ENCODE measurements around the gene AQP12B.

AQP12B gene

DNA sequence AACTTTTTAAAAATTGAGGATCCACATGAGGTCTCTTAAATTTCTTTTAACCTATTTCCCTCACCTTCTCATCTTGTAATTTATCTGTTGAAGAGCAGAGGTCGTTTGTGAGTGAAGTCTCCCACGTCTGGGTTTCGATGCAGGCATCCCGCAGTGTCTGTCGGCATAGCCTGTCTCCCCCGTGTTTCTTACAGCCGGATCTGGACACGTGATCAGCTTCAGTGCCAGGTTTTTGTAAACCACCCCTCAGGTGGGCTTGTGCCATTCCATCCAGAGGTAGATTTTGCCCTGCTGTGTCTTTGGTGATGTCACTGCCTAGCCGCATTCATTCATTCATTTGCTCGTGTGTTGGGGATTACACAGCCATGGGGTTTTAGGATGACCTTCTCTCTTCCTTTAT, 25.1 kb upstream of the AQP12B start:
- H3K18ac ChIP-seq (ENCODE audit: low read depth in 1 of 2, low read length in 2 of 2) = no peak overlapping the region
- no peak overlapping the region for H4K8ac ChIP-seq (ENCODE audit: low read length)
- no peak overlapping the region for H3K4ac ChIP-seq (ENCODE audit: low read depth in 1 of 2, low read length in 2 of 2)
- H3K27ac ChIP-seq (ENCODE audit: low read length, poor library complexity, severe bottlenecking) = no peak overlapping the region
- no peak overlapping the region for H2BK15ac ChIP-seq (ENCODE audit: low read depth, poor library complexity, severe bottlenecking)
- no peak overlapping the region for H3K9ac ChIP-seq (ENCODE audit: low read length)
- H3K79me1 ChIP-seq (replicated peaks; ENCODE audit: low read length, poor library complexity, severe bottlenecking) = no peaks in the 10 kb centered on the region
- H2BK12ac ChIP-seq (ENCODE audit: low read length in 2 of 2) = no peak overlapping the region
- peaks cover 18 to 85% of the 10 kb centered on the region in 2 experiments for H3K27me3 ChIP-seq (ENCODE audit: control insufficient read depth in 1 of 2, insufficient read depth in 1 of 2, low read length in 2 of 2)
- no peak overlapping the region for H3K23ac ChIP-seq (ENCODE audit: low read length in 2 of 2)
- no peaks in the 10 kb centered on the region for H3K36me3 ChIP-seq (ENCODE audit: control insufficient read depth in 1 of 2, insufficient read depth in 2 of 2, low read depth in 1 of 2, low read length in 2 of 2)
- WGBS = 67% methylated on average over 9 of the region's 10 CpGs
- no peak overlapping the region for H3K14ac ChIP-seq (ENCODE audit: low read length in 2 of 2)
- DNase-seq = no peak
- no peak overlapping the region for H2AK5ac ChIP-seq (ENCODE audit: low read length, severe bottlenecking)
- no peak overlapping the region for H4K91ac ChIP-seq (ENCODE audit: low read length)
- H3K4me2 ChIP-seq (ENCODE audit: low read length, poor library complexity, severe bottlenecking) = no peak overlapping the region
- H2BK5ac ChIP-seq (ENCODE audit: low read depth, low read length, poor library complexity, severe bottlenecking) = no peak overlapping the region
- no peak overlapping the region for H2AFZ ChIP-seq (ENCODE audit: low read depth, low read length)
- peaks cover 3% of the 10 kb centered on the region for H3K9me3 ChIP-seq (ENCODE audit: control insufficient read depth, low read length)
- no peak overlapping the region for H2BK120ac ChIP-seq (ENCODE audit: low read depth, low read length)
- H3K4me1 ChIP-seq (ENCODE audit: control insufficient read depth, insufficient read depth, low read depth, low read length) = no peaks in the 10 kb centered on the region
- no peak overlapping the region for H3K4me3 ChIP-seq (ENCODE audit: insufficient read depth in 1 of 2, low read depth in 1 of 2, low read length in 2 of 2)

DNA sequence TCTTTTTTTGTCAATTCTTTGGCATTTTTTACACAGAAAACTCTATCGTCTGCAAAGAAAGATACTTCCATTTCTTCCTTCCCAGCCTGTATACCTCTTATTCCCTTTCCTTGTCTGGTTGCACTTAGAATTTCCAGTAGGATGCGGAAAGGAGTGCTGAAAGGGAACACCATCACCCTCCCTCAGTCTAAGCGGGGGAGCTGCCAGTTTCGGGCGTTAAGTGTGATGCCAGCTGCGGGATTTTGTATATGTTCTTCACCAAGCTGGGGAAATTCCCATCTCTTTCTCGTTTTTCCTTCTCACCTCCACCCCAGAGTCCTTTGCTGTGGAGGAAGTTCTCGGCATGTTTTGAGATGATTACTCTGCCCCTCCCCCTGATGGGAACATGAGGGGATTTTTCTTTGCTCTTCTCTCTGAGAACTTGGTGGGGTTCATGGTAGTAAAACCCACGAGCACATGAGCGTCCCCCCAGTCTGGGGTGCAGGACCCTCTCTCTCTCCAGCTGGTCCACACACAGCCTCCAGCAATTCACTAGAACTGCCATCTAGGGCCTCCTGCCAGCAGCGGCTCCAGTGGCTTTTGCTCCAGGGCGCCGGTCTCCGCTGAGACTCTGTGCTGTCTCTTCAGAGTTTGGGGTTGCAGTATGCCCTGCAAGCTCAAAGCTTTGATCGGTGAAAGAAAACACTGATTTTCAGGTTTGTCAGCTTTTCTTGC, 24.5 kb upstream of the AQP12B start:
- Histone ChIP-seq H2BK120ac (ENCODE audit: low read depth, low read length) (no peak overlapping the region), H2AK5ac (ENCODE audit: low read length, severe bottlenecking) (no peak overlapping the region), H4K91ac (ENCODE audit: low read length) (no peak overlapping the region), H3K4ac (ENCODE audit: low read depth in 1 of 2, low read length in 2 of 2) (no peak overlapping the region), H2BK12ac (ENCODE audit: low read length in 2 of 2) (no peak overlapping the region), H3K36me3 (ENCODE audit: control insufficient read depth in 1 of 2, insufficient read depth in 2 of 2, low read depth in 1 of 2, low read length in 2 of 2) (no peaks in the 10 kb centered on the region), H3K23ac (ENCODE audit: low read length in 2 of 2) (no peak overlapping the region), H3K4me2 (ENCODE audit: low read length, poor library complexity, severe bottlenecking) (no peak overlapping the region), H2BK15ac (ENCODE audit: low read depth, poor library complexity, severe bottlenecking) (no peak overlapping the region), H4K8ac (ENCODE audit: low read length) (no peak overlapping the region), H3K27ac (ENCODE audit: low read length, poor library complexity, severe bottlenecking) (no peak overlapping the region), H3K18ac (ENCODE audit: low read depth in 1 of 2, low read length in 2 of 2) (no peak overlapping the region), H3K79me1 (replicated peaks; ENCODE audit: low read length, poor library complexity, severe bottlenecking) (no peaks in the 10 kb centered on the region), H3K27me3 (ENCODE audit: control insufficient read depth in 1 of 2, insufficient read depth in 1 of 2, low read length in 2 of 2) (peaks cover 18 to 87% of the 10 kb centered on the region in 2 experiments), H3K9me3 (ENCODE audit: control insufficient read depth, low read length) (peaks cover 3% of the 10 kb centered on the region), H2BK5ac (ENCODE audit: low read depth, low read length, poor library complexity, severe bottlenecking) (no peak overlapping the region), H3K4me1 (ENCODE audit: control insufficient read depth, insufficient read depth, low read depth, low read length) (no peaks in the 10 kb centered on the region), H3K14ac (ENCODE audit: low read length in 2 of 2) (no peak overlapping the region), H3K4me3 (ENCODE audit: insufficient read depth in 1 of 2, low read depth in 1 of 2, low read length in 2 of 2) (no peak overlapping the region), H2AFZ (ENCODE audit: low read depth, low read length) (no peak overlapping the region), H3K9ac (ENCODE audit: low read length) (no peak overlapping the region)
- 84% methylated on average over 13 of the region's 15 CpGs for WGBS
- no peak for DNase-seq

DNA sequence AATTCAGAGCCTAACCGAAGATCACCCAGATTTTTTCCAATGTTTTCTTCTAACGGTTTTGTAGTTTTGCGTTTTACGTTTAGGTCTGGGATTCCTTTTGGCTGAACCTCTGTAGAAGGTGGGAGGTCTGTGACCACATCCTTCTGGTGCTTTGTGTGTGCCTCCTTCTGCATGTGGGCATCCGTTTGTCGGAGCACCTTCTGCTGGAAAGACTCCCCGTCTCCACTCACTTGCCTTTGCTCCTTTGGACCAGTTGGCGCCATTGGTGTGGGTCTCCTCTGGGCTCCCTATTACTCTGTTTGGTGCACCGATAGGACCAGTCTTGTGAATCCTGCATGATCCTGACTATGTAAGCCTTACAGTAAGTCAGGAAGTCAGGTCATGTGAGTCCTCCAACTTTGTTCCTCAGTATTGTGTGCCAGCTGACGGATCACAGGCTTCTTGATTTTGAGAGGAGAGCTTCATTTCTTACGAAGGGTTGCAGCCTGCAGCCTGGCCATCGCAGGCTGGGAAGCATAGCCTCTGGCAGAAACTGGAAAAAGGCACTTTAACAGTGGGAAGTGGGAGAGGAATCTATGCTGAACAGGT, 22.6 kb upstream of the AQP12B start:
- H2BK12ac ChIP-seq (ENCODE audit: low read length in 2 of 2) = no peak overlapping the region
- H3K79me1 ChIP-seq (replicated peaks; ENCODE audit: low read length, poor library complexity, severe bottlenecking) = no peaks in the 10 kb centered on the region
- 91% methylated on average over 12 of the region's 12 CpGs for WGBS
- peaks cover 14 to 79% of the 10 kb centered on the region in 2 experiments for H3K27me3 ChIP-seq (ENCODE audit: control insufficient read depth in 1 of 2, insufficient read depth in 1 of 2, low read length in 2 of 2)
- no peak overlapping the region for H4K8ac ChIP-seq (ENCODE audit: low read length)
- no peak overlapping the region for H3K4ac ChIP-seq (ENCODE audit: low read depth in 1 of 2, low read length in 2 of 2)
- H3K4me2 ChIP-seq (ENCODE audit: low read length, poor library complexity, severe bottlenecking) = no peak overlapping the region
- no peak overlapping the region for H3K4me3 ChIP-seq (ENCODE audit: insufficient read depth in 1 of 2, low read depth in 1 of 2, low read length in 2 of 2)
- H3K36me3 ChIP-seq (ENCODE audit: control insufficient read depth in 1 of 2, insufficient read depth in 2 of 2, low read depth in 1 of 2, low read length in 2 of 2) = peaks cover 0 to 6% of the 10 kb centered on the region in 2 experiments
- no peak for DNase-seq
- no peaks in the 10 kb centered on the region for H3K4me1 ChIP-seq (ENCODE audit: control insufficient read depth, insufficient read depth, low read depth, low read length)
- no peak overlapping the region for H2BK5ac ChIP-seq (ENCODE audit: low read depth, low read length, poor library complexity, severe bottlenecking)
- no peak overlapping the region for H3K18ac ChIP-seq (ENCODE audit: low read depth in 1 of 2, low read length in 2 of 2)
- no peak overlapping the region for H3K27ac ChIP-seq (ENCODE audit: low read length, poor library complexity, severe bottlenecking)
- no peak overlapping the region for H3K23ac ChIP-seq (ENCODE audit: low read length in 2 of 2)
- H2AK5ac ChIP-seq (ENCODE audit: low read length, severe bottlenecking) = no peak overlapping the region
- H2BK120ac ChIP-seq (ENCODE audit: low read depth, low read length) = no peak overlapping the region
- H3K9me3 ChIP-seq (ENCODE audit: control insufficient read depth, low read length) = peaks cover 3% of the 10 kb centered on the region
- H2BK15ac ChIP-seq (ENCODE audit: low read depth, poor library complexity, severe bottlenecking) = no peak overlapping the region
- H4K91ac ChIP-seq (ENCODE audit: low read length) = no peak overlapping the region
- H3K14ac ChIP-seq (ENCODE audit: low read length in 2 of 2) = no peak overlapping the region
- H2AFZ ChIP-seq (ENCODE audit: low read depth, low read length) = no peak overlapping the region
- H3K9ac ChIP-seq (ENCODE audit: low read length) = no peak overlapping the region

DNA sequence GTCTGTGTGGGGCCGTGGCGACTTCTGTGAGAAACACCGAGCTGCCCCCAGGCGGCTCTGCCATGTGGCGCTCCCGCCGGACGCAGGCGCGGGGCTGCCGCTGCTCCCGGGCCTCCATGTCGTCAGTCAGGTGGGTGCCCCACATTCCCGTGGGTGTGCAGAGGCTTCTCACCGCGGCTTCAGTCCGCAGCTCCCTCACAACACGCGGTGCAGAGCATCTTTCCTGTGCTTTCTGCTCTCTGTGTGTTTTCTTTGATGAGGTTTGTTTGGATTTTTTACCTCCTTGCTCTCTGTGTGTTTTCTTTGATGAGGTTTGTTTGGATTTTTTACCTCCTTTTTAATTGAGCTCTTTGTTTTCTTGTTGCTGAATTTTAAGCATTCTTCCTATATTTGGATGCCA, 22.0 kb upstream of the AQP12B start:
- Histone ChIP-seq H3K14ac (ENCODE audit: low read length in 2 of 2) (no peak overlapping the region), H2AK5ac (ENCODE audit: low read length, severe bottlenecking) (no peak overlapping the region), H3K27me3 (ENCODE audit: control insufficient read depth in 1 of 2, insufficient read depth in 1 of 2, low read length in 2 of 2) (peaks cover 12 to 74% of the 10 kb centered on the region in 2 experiments), H3K9ac (ENCODE audit: low read length) (no peak overlapping the region), H2AFZ (ENCODE audit: low read depth, low read length) (no peak overlapping the region), H3K9me3 (ENCODE audit: control insufficient read depth, low read length) (peaks cover 3% of the 10 kb centered on the region), H3K4me3 (ENCODE audit: insufficient read depth in 1 of 2, low read depth in 1 of 2, low read length in 2 of 2) (no peak overlapping the region), H2BK12ac (ENCODE audit: low read length in 2 of 2) (no peak overlapping the region), H3K23ac (ENCODE audit: low read length in 2 of 2) (no peak overlapping the region), H3K4me2 (ENCODE audit: low read length, poor library complexity, severe bottlenecking) (no peak overlapping the region), H3K27ac (ENCODE audit: low read length, poor library complexity, severe bottlenecking) (no peak overlapping the region), H4K91ac (ENCODE audit: low read length) (no peak overlapping the region), H3K4me1 (ENCODE audit: control insufficient read depth, insufficient read depth, low read depth, low read length) (no peaks in the 10 kb centered on the region), H3K79me1 (replicated peaks; ENCODE audit: low read length, poor library complexity, severe bottlenecking) (no peaks in the 10 kb centered on the region), H2BK5ac (ENCODE audit: low read depth, low read length, poor library complexity, severe bottlenecking) (no peak overlapping the region), H2BK120ac (ENCODE audit: low read depth, low read length) (no peak overlapping the region), H3K36me3 (ENCODE audit: control insufficient read depth in 1 of 2, insufficient read depth in 2 of 2, low read depth in 1 of 2, low read length in 2 of 2) (peaks cover 0 to 6% of the 10 kb centered on the region in 2 experiments), H4K8ac (ENCODE audit: low read length) (no peak overlapping the region), H3K4ac (ENCODE audit: low read depth in 1 of 2, low read length in 2 of 2) (no peak overlapping the region), H2BK15ac (ENCODE audit: low read depth, poor library complexity, severe bottlenecking) (no peak overlapping the region), H3K18ac (ENCODE audit: low read depth in 1 of 2, low read length in 2 of 2) (no peak overlapping the region)
- DNase-seq = no peak
- WGBS = 73% methylated on average over 19 of the region's 19 CpGs

Measured in mesenchymal stem cell (in vitro differentiated cells and primary cell).